C4-2B (cell line): Measurements from ENCODE around the gene ARID5B.

Experiments used
- ZFX ChIP-seq: fragments of 450-650 bp; IDR thresholded peaks from 2 replicates; pipeline ENCODE4 v1.6.1; 2017
- TF ChIP-seq, protein P1 (sequence below): fragments of 450-650 bp; conservative IDR thresholded peaks from 2 replicates; pipeline ENCODE4 v1.5.1; 2017; ENCODE audit warnings: mild to moderate bottlenecking

DNA sequence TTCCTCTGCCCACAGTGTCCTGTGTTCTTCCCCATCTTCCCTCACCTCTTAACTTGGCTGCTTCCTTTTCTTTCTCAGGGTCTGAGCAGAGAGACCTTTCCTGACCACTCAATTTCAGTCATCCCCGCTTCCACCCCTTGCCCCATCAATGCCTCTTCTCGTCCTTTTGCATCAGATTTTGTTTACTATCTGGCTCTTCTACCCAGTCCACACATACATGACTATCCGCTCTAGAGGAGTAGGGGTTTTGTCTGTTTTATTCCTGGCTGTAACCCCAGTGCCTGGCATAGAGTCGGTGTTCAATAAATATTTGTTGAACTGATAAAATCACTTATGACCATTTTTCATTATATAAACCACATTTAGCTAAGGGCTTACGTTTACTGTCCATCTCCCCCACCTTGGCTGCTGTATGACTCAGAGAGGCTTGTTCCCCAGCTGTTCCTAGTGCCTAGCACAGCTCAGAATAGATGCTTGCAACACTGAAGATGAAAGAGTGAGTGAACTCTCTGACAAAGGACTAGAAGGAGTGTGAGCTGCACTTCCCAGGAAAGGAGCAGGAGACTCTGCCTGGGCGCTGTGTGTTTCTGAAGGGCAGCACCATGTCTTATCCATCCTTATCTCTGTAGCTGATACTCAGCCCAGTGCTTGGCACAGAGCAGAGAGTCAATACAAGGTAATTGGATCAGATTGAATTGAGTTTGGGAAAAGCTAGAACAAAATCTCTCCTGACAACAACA, 21.9 kb downstream of the ARID5B start:
- TF ChIP-seq, protein P1, sequence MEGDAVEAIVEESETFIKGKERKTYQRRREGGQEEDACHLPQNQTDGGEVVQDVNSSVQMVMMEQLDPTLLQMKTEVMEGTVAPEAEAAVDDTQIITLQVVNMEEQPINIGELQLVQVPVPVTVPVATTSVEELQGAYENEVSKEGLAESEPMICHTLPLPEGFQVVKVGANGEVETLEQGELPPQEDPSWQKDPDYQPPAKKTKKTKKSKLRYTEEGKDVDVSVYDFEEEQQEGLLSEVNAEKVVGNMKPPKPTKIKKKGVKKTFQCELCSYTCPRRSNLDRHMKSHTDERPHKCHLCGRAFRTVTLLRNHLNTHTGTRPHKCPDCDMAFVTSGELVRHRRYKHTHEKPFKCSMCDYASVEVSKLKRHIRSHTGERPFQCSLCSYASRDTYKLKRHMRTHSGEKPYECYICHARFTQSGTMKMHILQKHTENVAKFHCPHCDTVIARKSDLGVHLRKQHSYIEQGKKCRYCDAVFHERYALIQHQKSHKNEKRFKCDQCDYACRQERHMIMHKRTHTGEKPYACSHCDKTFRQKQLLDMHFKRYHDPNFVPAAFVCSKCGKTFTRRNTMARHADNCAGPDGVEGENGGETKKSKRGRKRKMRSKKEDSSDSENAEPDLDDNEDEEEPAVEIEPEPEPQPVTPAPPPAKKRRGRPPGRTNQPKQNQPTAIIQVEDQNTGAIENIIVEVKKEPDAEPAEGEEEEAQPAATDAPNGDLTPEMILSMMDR, result no peak
- no peak for TF ChIP-seq ZFX
